Astrocyte (in vitro differentiated cells and primary cell): Measurements from ENCODE around the gene ABCA7. TPM values are rescaled to one million over a fixed set of nuclear protein-coding genes. Genes with fewer than 3 reads are reported as not detected.

Experiments
- DNase-seq: peaks from one replicate; pipeline ENCODE4 v3.0.0-alpha.2; 2010; ENCODE audit warnings: low read depth
- FAIRE-seq: peaks from 2 replicates; lab custom pipeline; 2011; peaks lifted over from hg19 to GRCh38; lab: Jason Lieb, UNC
- H2AFZ ChIP-seq: 2 replicates; pipeline ENCODE4 v1.6.0; 2012; ENCODE audit warnings: low read depth, low read length, inconsistent platforms
- H3K27ac ChIP-seq: 2 replicates; pipeline ENCODE4 v1.5.1; 2011; ENCODE audit warnings: low read depth, low read length, inconsistent platforms
- H3K27me3 ChIP-seq: 2 replicates; pipeline ENCODE4 v1.6.0; 2011; ENCODE audit warnings: low read length, inconsistent platforms; ENCODE audit not compliant: insufficient read depth
- H3K36me3 ChIP-seq: 2 replicates; pipeline ENCODE4 v1.5.1; 2011; ENCODE audit warnings: low read length, inconsistent platforms; ENCODE audit not compliant: insufficient read depth
- H3K4me1 ChIP-seq: 2 replicates; pipeline ENCODE4 v1.5.1; 2011; ENCODE audit warnings: low read length, inconsistent platforms; ENCODE audit not compliant: insufficient read depth
- H3K4me2 ChIP-seq: 2 replicates; pipeline ENCODE4 v1.6.0; 2012; ENCODE audit warnings: low read length, inconsistent platforms
- H3K4me3 ChIP-seq: 2 replicates; pipeline ENCODE4 v1.5.1; 2011; ENCODE audit warnings: low read depth, mild to moderate bottlenecking, low read length, inconsistent platforms; ENCODE audit not compliant: insufficient read depth
- H3K79me2 ChIP-seq: 2 replicates; pipeline ENCODE4 v1.6.0; 2012; ENCODE audit warnings: mild to moderate bottlenecking, low read length, inconsistent platforms; ENCODE audit not compliant: insufficient read depth
- H3K9ac ChIP-seq: 2 replicates; pipeline ENCODE4 v1.6.0; 2012; ENCODE audit warnings: mild to moderate bottlenecking, low read length, inconsistent platforms
- H3K9me3 ChIP-seq: 2 replicates; pipeline ENCODE4 v1.5.1; 2012; ENCODE audit warnings: low read depth, mild to moderate bottlenecking, low read length, inconsistent platforms; ENCODE audit not compliant: insufficient read depth
- H4K20me1 ChIP-seq: 2 replicates; pipeline ENCODE4 v1.6.0; 2012; ENCODE audit warnings: low read length, inconsistent platforms; ENCODE audit not compliant: insufficient read depth
- H3K27ac Mint-ChIP-seq: one replicate; pipeline ENCODE4 v1.8.0; 2021; ENCODE audit warnings: mild to moderate bottlenecking, mixed read lengths; ENCODE audit not compliant: unreplicated experiment
- H3K27me3 Mint-ChIP-seq: one replicate; pipeline ENCODE4 v1.8.0; 2021; ENCODE audit warnings: low read depth, mixed read lengths; ENCODE audit not compliant: unreplicated experiment
- H3K36me3 Mint-ChIP-seq: one replicate; pipeline ENCODE4 v1.8.0; 2021; ENCODE audit warnings: low read depth, mixed read lengths; ENCODE audit not compliant: unreplicated experiment
- H3K4me1 Mint-ChIP-seq: one replicate; pipeline ENCODE4 v1.8.0; 2021; ENCODE audit warnings: low read depth, mixed read lengths; ENCODE audit not compliant: unreplicated experiment
- H3K4me3 Mint-ChIP-seq: one replicate; pipeline ENCODE4 v1.8.0; 2021; ENCODE audit warnings: mild to moderate bottlenecking, moderate library complexity, mixed read lengths; ENCODE audit not compliant: unreplicated experiment
- H3K9me3 Mint-ChIP-seq: one replicate; pipeline ENCODE4 v1.8.0; 2021; ENCODE audit warnings: mild to moderate bottlenecking, mixed read lengths; ENCODE audit not compliant: unreplicated experiment
- EZH2 ChIP-seq: IDR thresholded peaks from 2 replicates; pipeline ENCODE4 v1.6.1; 2012; ENCODE audit warnings: mild to moderate bottlenecking, low read length, inconsistent platforms; ENCODE audit not compliant: insufficient read depth
- total RNA-seq: library from RNA; stranded (reverse); gene quantifications from 2 replicates; pipeline ENCODE4 v1.2.1, GENCODE V29; 2021
- TF ChIP-seq, protein P1 (sequence below): IDR thresholded peaks from 2 replicates; pipeline ENCODE4 v1.5.1; 2011; ENCODE audit warnings: low read depth, mild to moderate bottlenecking, inconsistent platforms, low read length, moderate library complexity; ENCODE audit not compliant: insufficient read depth

The ABCA7 gene
- total RNA-seq, 1 donor from 2014 or later = 18.4 TPM

DNA sequence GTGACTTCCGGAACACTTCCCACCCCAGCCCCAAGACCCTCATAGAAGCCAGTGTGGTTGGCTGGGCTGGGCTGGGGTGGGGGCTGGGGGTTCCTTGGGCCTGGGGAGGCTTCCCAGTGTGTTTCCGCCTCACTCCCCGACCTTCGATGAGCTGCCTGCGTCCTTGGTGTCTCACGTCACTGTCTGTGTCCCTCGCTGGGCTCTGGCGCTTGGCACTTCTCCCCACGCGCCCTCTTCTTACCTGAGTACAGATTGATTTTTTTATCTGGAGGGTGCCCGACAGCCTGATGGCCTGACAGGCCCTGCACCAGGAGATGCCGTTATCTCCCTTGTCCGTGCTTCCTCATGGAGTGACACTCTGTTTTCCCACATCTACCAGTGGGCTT, 47.2 kb upstream of the ABCA7 start:
- Histone ChIP-seq H3K4me2 (no peak overlapping the region), H2AFZ (no peak overlapping the region), H3K27me3 (peaks cover 8% of the 10 kb centered on the region), H3K4me1 (peaks cover 13% of the 10 kb centered on the region), H3K79me2 (no peaks in the 10 kb centered on the region), H3K27ac (no peak overlapping the region), H4K20me1 (peaks cover 28% of the 10 kb centered on the region), H3K9me3 (no peaks in the 10 kb centered on the region), H3K4me3 (no peak overlapping the region), H3K9ac (no peak overlapping the region), H3K36me3 (no peaks in the 10 kb centered on the region)
- no peak for DNase-seq
- Mint-ChIP-seq H3K27ac (no peak overlapping the region), H3K27me3 (peaks cover 1% of the 10 kb centered on the region), H3K36me3 (peaks cover 5% of the 10 kb centered on the region), H3K4me3 (no peak overlapping the region), H3K9me3 (no peaks in the 10 kb centered on the region), H3K4me1 (no peaks in the 10 kb centered on the region)
- TF ChIP-seq EZH2 = no peak
- TF ChIP-seq, protein P1, sequence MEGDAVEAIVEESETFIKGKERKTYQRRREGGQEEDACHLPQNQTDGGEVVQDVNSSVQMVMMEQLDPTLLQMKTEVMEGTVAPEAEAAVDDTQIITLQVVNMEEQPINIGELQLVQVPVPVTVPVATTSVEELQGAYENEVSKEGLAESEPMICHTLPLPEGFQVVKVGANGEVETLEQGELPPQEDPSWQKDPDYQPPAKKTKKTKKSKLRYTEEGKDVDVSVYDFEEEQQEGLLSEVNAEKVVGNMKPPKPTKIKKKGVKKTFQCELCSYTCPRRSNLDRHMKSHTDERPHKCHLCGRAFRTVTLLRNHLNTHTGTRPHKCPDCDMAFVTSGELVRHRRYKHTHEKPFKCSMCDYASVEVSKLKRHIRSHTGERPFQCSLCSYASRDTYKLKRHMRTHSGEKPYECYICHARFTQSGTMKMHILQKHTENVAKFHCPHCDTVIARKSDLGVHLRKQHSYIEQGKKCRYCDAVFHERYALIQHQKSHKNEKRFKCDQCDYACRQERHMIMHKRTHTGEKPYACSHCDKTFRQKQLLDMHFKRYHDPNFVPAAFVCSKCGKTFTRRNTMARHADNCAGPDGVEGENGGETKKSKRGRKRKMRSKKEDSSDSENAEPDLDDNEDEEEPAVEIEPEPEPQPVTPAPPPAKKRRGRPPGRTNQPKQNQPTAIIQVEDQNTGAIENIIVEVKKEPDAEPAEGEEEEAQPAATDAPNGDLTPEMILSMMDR = no peak
- no peak for FAIRE-seq

DNA sequence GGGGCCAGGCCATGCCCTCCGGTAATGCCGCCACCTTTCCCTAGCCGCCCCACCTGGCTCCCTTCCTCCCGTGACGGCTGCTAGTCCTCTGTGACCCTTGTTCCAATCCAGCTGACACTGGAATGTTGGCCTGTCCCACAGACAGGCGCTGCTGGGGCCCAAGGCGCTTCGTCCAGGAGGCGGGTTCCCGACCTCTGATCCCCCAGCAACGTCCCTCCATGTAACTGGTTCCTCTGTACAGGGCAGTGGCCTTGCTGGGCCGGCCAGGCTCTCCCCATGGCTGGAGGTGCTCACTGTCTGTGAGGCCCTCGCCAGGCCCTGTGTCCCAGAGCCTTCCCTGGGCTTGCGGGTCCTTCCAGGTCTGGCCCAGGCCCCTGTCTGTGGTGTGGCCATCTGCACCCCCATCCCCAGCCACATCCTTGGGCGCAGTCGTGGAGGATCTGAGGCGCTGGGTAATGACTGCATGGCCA, 46.5 kb upstream of the ABCA7 start:
- H3K4me1 ChIP-seq = peaks cover 8% of the 10 kb centered on the region
- H3K27ac ChIP-seq = no peak overlapping the region
- no peak for FAIRE-seq
- Mint-ChIP-seq H3K4me3 (no peak overlapping the region), H3K27me3 (peaks cover 7% of the 10 kb centered on the region), H3K36me3 (peaks cover 5% of the 10 kb centered on the region), H3K9me3 (no peaks in the 10 kb centered on the region), H3K4me1 (no peaks in the 10 kb centered on the region), H3K27ac (no peak overlapping the region)
- H3K4me2 ChIP-seq = no peak overlapping the region
- H3K27me3 ChIP-seq = peaks cover 15% of the 10 kb centered on the region
- no peaks in the 10 kb centered on the region for H3K9me3 ChIP-seq
- no peak overlapping the region for H3K4me3 ChIP-seq
- no peak overlapping the region for H3K9ac ChIP-seq
- H3K36me3 ChIP-seq = no peaks in the 10 kb centered on the region
- no peak for DNase-seq
- no peak overlapping the region for H2AFZ ChIP-seq
- no peaks in the 10 kb centered on the region for H3K79me2 ChIP-seq
- peaks cover 29% of the 10 kb centered on the region for H4K20me1 ChIP-seq
- TF ChIP-seq EZH2 = no peak
- TF ChIP-seq, protein P1 = no peak

DNA sequence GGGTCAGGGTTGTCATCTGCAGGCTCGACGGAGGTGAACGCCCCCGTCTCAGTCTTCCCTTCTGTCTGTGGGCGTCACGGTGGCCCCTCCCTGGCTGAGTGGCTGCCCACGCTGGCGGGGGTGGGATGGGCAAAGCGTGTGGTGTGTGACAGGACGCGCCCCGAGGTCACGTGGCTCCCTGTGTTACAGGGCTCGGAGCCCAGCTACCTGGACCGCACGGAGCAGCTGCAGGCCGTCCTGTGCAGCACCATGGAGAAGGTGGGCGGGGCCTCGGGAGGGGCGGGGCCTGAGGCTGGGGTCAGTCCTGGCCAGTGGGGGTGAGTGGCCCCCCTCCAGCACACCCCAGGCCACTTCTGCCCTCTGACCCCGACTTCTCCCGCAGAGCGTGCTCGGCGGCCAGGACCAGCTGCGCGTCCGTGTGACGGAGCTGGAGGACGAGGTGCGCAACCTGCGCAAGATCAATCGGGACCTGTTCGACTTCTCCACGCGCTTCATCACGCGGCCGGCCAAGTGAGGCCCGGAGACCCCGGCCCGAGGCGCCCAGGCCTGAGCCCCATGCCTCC, 46.0 kb upstream of the ABCA7 start:
- peaks cover 26% of the 10 kb centered on the region for H4K20me1 ChIP-seq
- TF ChIP-seq EZH2 = no peak
- TF ChIP-seq, protein P1 = no peak
- H3K79me2 ChIP-seq = no peaks in the 10 kb centered on the region
- Mint-ChIP-seq H3K4me1 (no peaks in the 10 kb centered on the region), H3K9me3 (no peaks in the 10 kb centered on the region), H3K4me3 (no peak overlapping the region), H3K27ac (no peak overlapping the region), H3K27me3 (peaks cover 7% of the 10 kb centered on the region), H3K36me3 (peaks cover 5% of the 10 kb centered on the region)
- no peak overlapping the region for H3K4me3 ChIP-seq
- H3K9me3 ChIP-seq = no peaks in the 10 kb centered on the region
- H3K27me3 ChIP-seq = peaks cover 19% of the 10 kb centered on the region
- no peak overlapping the region for H3K9ac ChIP-seq
- H3K4me1 ChIP-seq = peaks cover 8% of the 10 kb centered on the region
- no peak for DNase-seq
- no peak overlapping the region for H2AFZ ChIP-seq
- no peak overlapping the region for H3K4me2 ChIP-seq
- H3K36me3 ChIP-seq = no peaks in the 10 kb centered on the region
- no peak for FAIRE-seq
- no peak overlapping the region for H3K27ac ChIP-seq
